Spleen (tissue), 11 donors: Measurements from ENCODE around the gene SLC17A3. TPM values are rescaled to one million over a fixed set of nuclear protein-coding genes. Genes with fewer than 3 reads are reported as not detected.

Experiments used
- DNase-seq: peaks from one replicate; pipeline ENCODE4 v3.0.0-alpha.2; 2020
- H3K27ac ChIP-seq, 8 donors: fragments of 200-600 bp; sonication (generic) in 7 of 8; 1 replicate in 4 of 8; 2 replicates in 4 of 8; pipeline versions ENCODE4 v1.5.0 to v1.8.0; 2016 to 2021; ENCODE audit warnings: inconsistent platforms in 4 of 8, mild to moderate bottlenecking in 4 of 8, moderate library complexity in 1 of 8
- H3K27me3 ChIP-seq, 7 donors: fragments of 200-600 bp; sonication (generic) in 6 of 7; replicated peaks in 1 of 7; 1 replicate in 4 of 7; 2 replicates in 3 of 7; pipeline versions ENCODE4 v1.5.0 to v1.8.0; 2016 to 2021; ENCODE audit warnings: inconsistent platforms in 3 of 7, mild to moderate bottlenecking in 1 of 7
- H3K36me3 ChIP-seq, 6 donors: fragments of 200-600 bp; sonication (generic) in 5 of 6; 1 replicate in 4 of 6; 2 replicates in 2 of 6; pipeline versions ENCODE4 v1.5.0 to v1.8.0; 2016 to 2021; ENCODE audit warnings: inconsistent platforms in 2 of 6
- H3K4me1 ChIP-seq, 6 donors: fragments of 200-600 bp; sonication (generic) in 5 of 6; 1 replicate in 3 of 6; 2 replicates in 3 of 6; pipeline versions ENCODE4 v1.5.0 to v1.8.0; 2016 to 2021; ENCODE audit warnings: inconsistent platforms in 3 of 6
- H3K4me3 ChIP-seq, 8 donors: fragments of 200-600 bp; sonication (generic) in 7 of 8; 1 replicate in 4 of 8; 2 replicates in 4 of 8; pipeline versions ENCODE4 v1.5.0 to v1.8.0; 2016 to 2021; ENCODE audit warnings: inconsistent platforms in 4 of 8, mild to moderate bottlenecking in 4 of 8, moderate library complexity in 2 of 8
- H3K9me3 ChIP-seq, 8 donors: fragments of 200-600 bp; sonication (generic) in 7 of 8; 1 replicate in 4 of 8; 2 replicates in 4 of 8; pipeline versions ENCODE4 v1.5.0 to v1.8.0; 2016 to 2021; ENCODE audit warnings: inconsistent platforms in 4 of 8
- POLR2A ChIP-seq, 3 donors: fragments of 450-650 bp; IDR thresholded peaks; one replicate each; pipeline ENCODE4 v1.5.1; 2017; ENCODE audit warnings: antibody characterized with exemption in 3 of 3, mild to moderate bottlenecking in 1 of 3
- POLR2AphosphoS5 ChIP-seq, 3 donors: sonication (generic); formaldehyde crosslinking; IDR thresholded peaks; one replicate each; pipeline ENCODE4 v1.5.1; 2017; ENCODE audit warnings: antibody characterized with exemption in 3 of 3
- WGBS, 5 donors: extraction: QIAGEN DNeasy Blood & Tissue Kit in 3 of 5; methylation state at CpG; one replicate each; pipeline versions ENCODE4 v1.1.5 to v1.1.7; 2013 to 2018; 5-methylcytosine and 5-hydroxymethylcytosine counted together
- intact Hi-C: fragments of 100-400 bp; cut with DNase I; formaldehyde crosslinking; loops from one replicate; pipeline ENCODE4 v1.15.0; 2023; ENCODE audit warnings: low total_unique reads
- polyA plus RNA-seq, 3 donors: library from polyadenylated mRNA; stranded (reverse); fragments of 200-250 nt; gene quantifications; one replicate each; pipeline ENCODE4 v1.2.1, GENCODE V29; 2013
- total RNA-seq, 7 donors: library from RNA; depleted of rRNA in 3 of 7; stranded (reverse); fragments of >200 nt in 3 of 7; fragmentation: NEBNext Ultra II Directional in 4 of 7; extraction: Animal tissue kit (Norgen Biotek cat#: 25700) in 4 of 7; gene quantifications; one replicate each; pipeline versions ENCODE4 v1.1.0 to v1.2.1, GENCODE V29; 2016 to 2021
- TF ChIP-seq, protein P1 (sequence below), 11 experiments: fragments of 200-600 bp in 7 of 11; fragments of 450-650 bp in 4 of 11; sonication (generic) in 4 of 11; IDR thresholded peaks in 8 of 11; conservative IDR thresholded peaks in 3 of 11; 1 replicate in 7 of 11; 2 replicates in 4 of 11; pipeline versions ENCODE4 v1.4.0 to v1.8.0; 2016 to 2021; ENCODE audit warnings: antibody characterized with exemption in 11 of 11, inconsistent platforms in 4 of 11, mild to moderate bottlenecking in 1 of 11
- donor health status: healthy with polysubstance abuse.
- donor health status: DM: no; HTN: no; CAD: no; lungs with moderate emphysema.
- donor health status: DM: no; HTN: no; CAD: no.
- donor health status: Bipolar disorder and iron deficiency.
- donor health status: healthy.
- donor health status: DM: no; HTN: no; CAD: no.
- donor health status: DM: yes; HTN: yes; CAD: no.

Gene SLC17A3
- total and polyA plus RNA-seq, 10 donors: 0.11 TPM; not detected in 9

DNA sequence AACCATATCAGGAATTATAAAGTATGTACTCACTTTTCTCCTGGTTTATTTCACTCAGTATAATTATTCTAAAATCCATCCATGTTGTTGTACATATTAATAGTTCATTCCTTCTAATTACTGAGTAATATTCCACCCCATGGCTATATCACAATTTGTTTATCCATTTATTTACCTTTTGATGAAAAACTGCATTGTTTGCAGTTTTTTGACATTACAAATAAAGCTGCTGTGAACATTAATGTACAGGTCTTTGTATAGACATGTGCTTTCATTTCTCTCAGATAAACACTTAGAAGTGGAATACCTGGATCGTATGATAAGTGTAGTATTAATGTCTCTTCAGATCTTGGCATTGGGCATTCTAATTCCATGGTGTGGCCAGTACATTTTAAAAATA, 4.2 kb downstream of the SLC17A3 start:
- H3K9me3 ChIP-seq: no peaks in the 10 kb centered on the region
- DNase-seq: no peak
- no peaks in the 10 kb centered on the region for H3K27me3 ChIP-seq
- H3K27ac ChIP-seq: no peak overlapping the region
- WGBS, 5 donors: 40 to 95% (median 87%) methylated on average over 1 of the region's 1 CpG
- no peak overlapping the region for H3K4me3 ChIP-seq
- intact Hi-C loops: no loop called here
- H3K36me3 ChIP-seq: no peaks in the 10 kb centered on the region
- TF ChIP-seq, protein P1, sequence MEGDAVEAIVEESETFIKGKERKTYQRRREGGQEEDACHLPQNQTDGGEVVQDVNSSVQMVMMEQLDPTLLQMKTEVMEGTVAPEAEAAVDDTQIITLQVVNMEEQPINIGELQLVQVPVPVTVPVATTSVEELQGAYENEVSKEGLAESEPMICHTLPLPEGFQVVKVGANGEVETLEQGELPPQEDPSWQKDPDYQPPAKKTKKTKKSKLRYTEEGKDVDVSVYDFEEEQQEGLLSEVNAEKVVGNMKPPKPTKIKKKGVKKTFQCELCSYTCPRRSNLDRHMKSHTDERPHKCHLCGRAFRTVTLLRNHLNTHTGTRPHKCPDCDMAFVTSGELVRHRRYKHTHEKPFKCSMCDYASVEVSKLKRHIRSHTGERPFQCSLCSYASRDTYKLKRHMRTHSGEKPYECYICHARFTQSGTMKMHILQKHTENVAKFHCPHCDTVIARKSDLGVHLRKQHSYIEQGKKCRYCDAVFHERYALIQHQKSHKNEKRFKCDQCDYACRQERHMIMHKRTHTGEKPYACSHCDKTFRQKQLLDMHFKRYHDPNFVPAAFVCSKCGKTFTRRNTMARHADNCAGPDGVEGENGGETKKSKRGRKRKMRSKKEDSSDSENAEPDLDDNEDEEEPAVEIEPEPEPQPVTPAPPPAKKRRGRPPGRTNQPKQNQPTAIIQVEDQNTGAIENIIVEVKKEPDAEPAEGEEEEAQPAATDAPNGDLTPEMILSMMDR (IDR thresholded peaks at IDR 0.05 in 8 of 11, conservative IDR thresholded peaks at IDR 0.05 in 3 of 11): no peak
- TF ChIP-seq POLR2AphosphoS5 (IDR thresholded peaks at IDR 0.05): no peak
- no peak for TF ChIP-seq POLR2A (IDR thresholded peaks at IDR 0.05)
- H3K4me1 ChIP-seq: no peaks in the 10 kb centered on the region

DNA sequence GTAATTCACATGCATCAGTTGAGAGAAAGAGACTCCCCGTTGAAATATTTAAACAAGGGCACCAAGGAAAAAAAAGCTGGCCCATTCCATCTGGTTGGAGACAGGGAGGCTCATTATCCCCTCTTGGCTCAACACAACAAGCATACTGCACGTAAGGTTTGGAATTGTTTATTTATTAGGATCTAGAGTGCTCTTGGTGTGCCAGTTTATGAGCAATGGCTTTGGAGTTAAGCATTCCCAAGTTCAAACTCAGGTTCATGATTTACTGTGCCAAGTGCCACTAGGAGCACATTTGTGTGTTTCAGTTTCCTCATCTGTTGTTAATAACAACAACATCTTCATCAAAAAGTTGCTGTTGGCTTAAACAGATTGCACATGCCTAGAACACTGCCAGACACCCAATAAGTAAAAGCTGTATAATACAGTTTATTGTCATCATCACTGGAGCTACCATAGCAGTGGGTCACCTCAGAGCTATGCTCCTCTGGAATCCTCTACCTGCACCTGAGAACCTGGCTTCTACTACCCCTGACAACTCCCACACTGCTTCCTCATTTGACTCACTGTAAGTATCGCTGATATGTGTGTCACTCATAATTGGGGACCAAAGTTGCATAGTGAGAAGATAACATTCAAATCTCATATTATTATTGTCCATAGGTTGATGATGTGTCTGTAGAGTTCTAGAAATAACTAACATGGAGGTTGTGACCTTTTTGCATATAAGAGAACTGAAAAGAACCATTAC, 5.4 kb downstream of the SLC17A3 start:
- no peaks in the 10 kb centered on the region for H3K4me1 ChIP-seq
- no peak overlapping the region for H3K4me3 ChIP-seq
- intact Hi-C loops: no loop called here
- no peak for TF ChIP-seq POLR2A (IDR thresholded peaks at IDR 0.05)
- no peak for TF ChIP-seq POLR2AphosphoS5 (IDR thresholded peaks at IDR 0.05)
- TF ChIP-seq, protein P1 (IDR thresholded peaks at IDR 0.05 in 8 of 11, conservative IDR thresholded peaks at IDR 0.05 in 3 of 11): no peak
- H3K9me3 ChIP-seq: no peaks in the 10 kb centered on the region
- peaks cover 0 to 5% (median 0%) of the 10 kb centered on the region in 7 donors for H3K27me3 ChIP-seq
- H3K36me3 ChIP-seq: no peaks in the 10 kb centered on the region
- WGBS, 5 donors: 81 to 89% (median 84%) methylated on average over 3 of the region's 3 CpGs
- no peak overlapping the region for H3K27ac ChIP-seq
- no peak for DNase-seq

DNA sequence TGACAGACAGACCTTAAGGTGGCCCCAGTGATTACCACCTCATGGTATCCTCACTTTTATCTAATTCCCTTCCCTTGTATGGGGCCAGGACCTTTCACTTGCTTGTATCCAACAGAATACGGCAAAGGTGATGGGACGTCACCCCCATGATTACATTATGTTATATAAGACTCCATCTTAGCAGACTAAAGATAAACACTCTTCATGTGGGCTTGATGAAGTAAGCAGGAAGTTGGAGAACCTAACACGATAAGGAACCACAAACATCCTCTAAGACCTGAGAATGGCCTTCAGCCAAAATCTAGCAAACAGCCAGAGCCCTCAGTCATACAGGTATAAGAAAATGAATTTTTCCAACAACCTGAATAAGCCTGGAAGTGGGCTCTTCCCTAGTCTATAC, 8.0 kb downstream of the SLC17A3 start:
- no peak for DNase-seq
- no peaks in the 10 kb centered on the region for H3K4me1 ChIP-seq
- H3K36me3 ChIP-seq: no peaks in the 10 kb centered on the region
- peak overlapping the region in 1 of 8 donors; percentile 10 for H3K27ac ChIP-seq
- no peak overlapping the region for H3K4me3 ChIP-seq
- no peak for TF ChIP-seq POLR2A (IDR thresholded peaks at IDR 0.05)
- TF ChIP-seq, protein P1 (IDR thresholded peaks at IDR 0.05 in 8 of 11, conservative IDR thresholded peaks at IDR 0.05 in 3 of 11): no peak
- no peak for TF ChIP-seq POLR2AphosphoS5 (IDR thresholded peaks at IDR 0.05)
- WGBS, 5 donors: 30 to 56% (median 41%) methylated on average over 3 of the region's 3 CpGs
- no peaks in the 10 kb centered on the region for H3K9me3 ChIP-seq
- H3K27me3 ChIP-seq: peaks cover 0 to 7% (median 0%) of the 10 kb centered on the region in 7 donors
- intact Hi-C loops: no loop called here

DNA sequence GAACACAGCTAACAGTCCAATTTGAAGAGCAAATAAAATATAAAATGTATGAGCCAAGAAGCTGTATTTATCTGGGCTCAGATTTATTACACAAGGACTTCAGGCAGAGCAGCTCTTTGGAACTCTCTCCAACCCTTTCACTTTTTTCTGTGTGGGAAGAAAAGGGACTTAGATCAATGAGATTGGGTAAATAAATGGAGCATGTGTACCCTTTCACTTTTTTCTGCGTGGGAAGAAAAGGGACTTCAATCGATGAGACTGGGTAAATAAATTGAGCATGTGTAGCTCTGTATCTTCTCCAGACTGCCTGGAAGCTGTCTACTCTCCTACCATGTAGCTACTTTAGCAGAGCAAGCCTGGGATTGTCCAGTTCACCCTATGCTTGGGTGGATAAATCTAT, 10.7 kb downstream of the SLC17A3 start:
- no peak for TF ChIP-seq POLR2A (IDR thresholded peaks at IDR 0.05)
- TF ChIP-seq, protein P1 (IDR thresholded peaks at IDR 0.05 in 8 of 11, conservative IDR thresholded peaks at IDR 0.05 in 3 of 11): no peak
- TF ChIP-seq POLR2AphosphoS5 (IDR thresholded peaks at IDR 0.05): no peak
- Histone ChIP-seq H3K27ac (no peak overlapping the region), H3K36me3 (no peaks in the 10 kb centered on the region), H3K27me3 (peaks cover 0 to 7% (median 0%) of the 10 kb centered on the region in 7 donors), H3K9me3 (no peaks in the 10 kb centered on the region), H3K4me1 (no peaks in the 10 kb centered on the region), H3K4me3 (no peak overlapping the region)
- WGBS, 5 donors: 75 to 87% (median 84%) methylated on average over 2 of the region's 2 CpGs
- intact Hi-C loops: no loop called here
- no peak for DNase-seq
